ENCODE measurements around the gene RNF41.

RNF41 gene

DNA sequence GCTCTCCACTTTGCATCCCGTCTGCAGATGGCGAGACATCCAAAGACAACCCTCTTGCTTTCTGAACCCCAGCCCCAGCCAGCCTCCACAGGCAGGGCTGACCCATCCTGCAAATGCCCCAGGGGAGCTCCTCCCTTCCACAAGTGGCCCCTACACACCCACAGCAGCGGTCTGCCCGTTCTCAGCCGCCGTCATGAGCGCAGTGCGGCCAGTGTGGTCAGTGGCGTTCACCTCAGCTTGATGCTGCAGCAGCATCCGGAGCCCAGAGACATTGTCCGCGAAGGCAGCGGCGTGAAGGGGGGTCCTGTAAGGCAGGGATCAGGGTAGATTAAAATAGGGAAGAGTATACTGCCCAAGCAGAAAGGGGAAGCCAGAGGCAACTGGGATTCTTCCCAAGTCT lies 22.8 kb upstream of the RNF41 start:
- no peaks in the 10 kb centered on the region for H3K9me2 ChIP-seq (replicated peaks; ENCODE audit: insufficient read depth, low read length)
- TF ChIP-seq EZH2phosphoT487 (IDR thresholded peaks at IDR 0.05; ENCODE audit: low read length) (no peak), EZH2 (optimal IDR thresholded peaks at IDR 0.05; ENCODE audit: low read depth, low read length) (no peak)
- TF ChIP-seq, protein P1, sequence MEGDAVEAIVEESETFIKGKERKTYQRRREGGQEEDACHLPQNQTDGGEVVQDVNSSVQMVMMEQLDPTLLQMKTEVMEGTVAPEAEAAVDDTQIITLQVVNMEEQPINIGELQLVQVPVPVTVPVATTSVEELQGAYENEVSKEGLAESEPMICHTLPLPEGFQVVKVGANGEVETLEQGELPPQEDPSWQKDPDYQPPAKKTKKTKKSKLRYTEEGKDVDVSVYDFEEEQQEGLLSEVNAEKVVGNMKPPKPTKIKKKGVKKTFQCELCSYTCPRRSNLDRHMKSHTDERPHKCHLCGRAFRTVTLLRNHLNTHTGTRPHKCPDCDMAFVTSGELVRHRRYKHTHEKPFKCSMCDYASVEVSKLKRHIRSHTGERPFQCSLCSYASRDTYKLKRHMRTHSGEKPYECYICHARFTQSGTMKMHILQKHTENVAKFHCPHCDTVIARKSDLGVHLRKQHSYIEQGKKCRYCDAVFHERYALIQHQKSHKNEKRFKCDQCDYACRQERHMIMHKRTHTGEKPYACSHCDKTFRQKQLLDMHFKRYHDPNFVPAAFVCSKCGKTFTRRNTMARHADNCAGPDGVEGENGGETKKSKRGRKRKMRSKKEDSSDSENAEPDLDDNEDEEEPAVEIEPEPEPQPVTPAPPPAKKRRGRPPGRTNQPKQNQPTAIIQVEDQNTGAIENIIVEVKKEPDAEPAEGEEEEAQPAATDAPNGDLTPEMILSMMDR (IDR thresholded peaks at IDR 0.05; ENCODE audit: low read length): no peak
- H3K36me3 ChIP-seq (replicated peaks; ENCODE audit: insufficient read depth, low read length): no peaks in the 10 kb centered on the region
- H3K9ac ChIP-seq (ENCODE audit: low read length): no peak overlapping the region
- H3K79me2 ChIP-seq (ENCODE audit: low read length): no peaks in the 10 kb centered on the region
- H3K4me2 ChIP-seq (ENCODE audit: low read depth, low read length): no peak overlapping the region
- no peaks in the 10 kb centered on the region for H3K9me3 ChIP-seq (replicated peaks; ENCODE audit: insufficient read depth, low read length)
- no peaks in the 10 kb centered on the region for H3F3A ChIP-seq (ENCODE audit: insufficient read depth, low read length)
- H3K27ac ChIP-seq (ENCODE audit: low read length): no peak overlapping the region
- H2AFZ ChIP-seq (ENCODE audit: low read length): no peak overlapping the region
- H3K4me1 ChIP-seq (ENCODE audit: low read length): no peaks in the 10 kb centered on the region
- DNase-seq: no peak
- H3K27me3 ChIP-seq (replicated peaks; ENCODE audit: insufficient read depth, low read length): no peaks in the 10 kb centered on the region
- no peaks in the 10 kb centered on the region for H4K20me1 ChIP-seq (ENCODE audit: insufficient read depth, low read length)
- H3K4me3 ChIP-seq (ENCODE audit: low read length): no peak overlapping the region

DNA sequence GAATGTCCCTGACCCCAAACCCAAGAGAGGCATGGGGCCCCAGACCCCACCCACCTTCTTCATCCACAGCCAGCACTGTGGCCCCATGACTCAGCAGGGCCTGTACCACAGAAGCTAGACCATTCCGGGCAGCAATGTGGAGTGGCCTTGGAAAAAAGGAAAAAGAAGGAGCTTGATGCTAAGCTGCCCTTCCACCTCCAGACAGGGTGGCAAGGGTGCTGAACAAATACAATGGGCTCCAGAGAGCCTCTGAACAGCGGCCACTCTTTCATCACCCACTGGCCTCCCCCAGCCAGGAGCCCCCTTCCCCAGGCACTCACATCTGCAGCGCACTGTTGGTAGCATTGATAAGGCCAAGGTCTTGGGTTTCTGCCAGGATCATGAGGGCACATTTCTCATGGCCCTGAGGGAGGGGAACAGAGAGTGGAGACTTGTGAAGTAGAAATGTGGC lies 22.0 kb upstream of the RNF41 start:
- Histone ChIP-seq H4K20me1 (ENCODE audit: insufficient read depth, low read length) (no peaks in the 10 kb centered on the region), H3K36me3 (replicated peaks; ENCODE audit: insufficient read depth, low read length) (no peaks in the 10 kb centered on the region), H3K4me1 (ENCODE audit: low read length) (no peaks in the 10 kb centered on the region), H3F3A (ENCODE audit: insufficient read depth, low read length) (no peaks in the 10 kb centered on the region), H2AFZ (ENCODE audit: low read length) (no peak overlapping the region), H3K4me3 (ENCODE audit: low read length) (no peak overlapping the region), H3K9ac (ENCODE audit: low read length) (no peak overlapping the region), H3K9me3 (replicated peaks; ENCODE audit: insufficient read depth, low read length) (no peaks in the 10 kb centered on the region), H3K79me2 (ENCODE audit: low read length) (no peaks in the 10 kb centered on the region), H3K27ac (ENCODE audit: low read length) (no peak overlapping the region), H3K9me2 (replicated peaks; ENCODE audit: insufficient read depth, low read length) (no peaks in the 10 kb centered on the region), H3K27me3 (replicated peaks; ENCODE audit: insufficient read depth, low read length) (no peaks in the 10 kb centered on the region), H3K4me2 (ENCODE audit: low read depth, low read length) (no peak overlapping the region)
- TF ChIP-seq EZH2 (optimal IDR thresholded peaks at IDR 0.05; ENCODE audit: low read depth, low read length): no peak
- no peak for TF ChIP-seq EZH2phosphoT487 (IDR thresholded peaks at IDR 0.05; ENCODE audit: low read length)
- TF ChIP-seq, protein P1 (IDR thresholded peaks at IDR 0.05; ENCODE audit: low read length): no peak
- DNase-seq: no peak

DNA sequence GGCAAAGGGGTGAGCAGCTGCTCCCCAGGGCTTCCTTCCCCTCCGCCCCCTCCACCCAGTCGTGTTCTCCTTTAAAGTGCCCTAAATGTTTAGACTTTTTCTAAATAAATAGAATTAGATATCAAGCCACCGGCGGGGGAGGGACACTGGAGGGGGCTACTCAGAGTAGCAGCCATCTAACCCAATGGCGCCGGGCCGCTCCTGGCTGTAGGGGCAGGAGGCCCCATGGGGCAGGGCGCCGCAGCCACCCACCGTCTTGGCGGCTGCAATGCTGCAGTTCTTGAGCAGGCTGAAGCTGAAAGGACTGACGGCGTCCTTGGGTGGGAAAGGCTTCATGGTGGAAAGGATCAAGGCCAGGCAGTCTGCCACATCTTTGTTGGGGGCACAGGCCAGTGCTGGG lies 21.3 kb upstream of the RNF41 start:
- no peaks in the 10 kb centered on the region for H3K9me3 ChIP-seq (replicated peaks; ENCODE audit: insufficient read depth, low read length)
- TF ChIP-seq, protein P1 (IDR thresholded peaks at IDR 0.05; ENCODE audit: low read length): no peak
- TF ChIP-seq EZH2 (optimal IDR thresholded peaks at IDR 0.05; ENCODE audit: low read depth, low read length) (no peak), EZH2phosphoT487 (IDR thresholded peaks at IDR 0.05; ENCODE audit: low read length) (no peak)
- no peak overlapping the region for H3K9ac ChIP-seq (ENCODE audit: low read length)
- H3K79me2 ChIP-seq (ENCODE audit: low read length): no peaks in the 10 kb centered on the region
- no peak overlapping the region for H2AFZ ChIP-seq (ENCODE audit: low read length)
- DNase-seq: no peak
- no peak overlapping the region for H3K4me3 ChIP-seq (ENCODE audit: low read length)
- H3K4me1 ChIP-seq (ENCODE audit: low read length): no peaks in the 10 kb centered on the region
- H4K20me1 ChIP-seq (ENCODE audit: insufficient read depth, low read length): no peaks in the 10 kb centered on the region
- H3K9me2 ChIP-seq (replicated peaks; ENCODE audit: insufficient read depth, low read length): no peaks in the 10 kb centered on the region
- H3K4me2 ChIP-seq (ENCODE audit: low read depth, low read length): no peak overlapping the region
- no peak overlapping the region for H3K27ac ChIP-seq (ENCODE audit: low read length)
- no peaks in the 10 kb centered on the region for H3F3A ChIP-seq (ENCODE audit: insufficient read depth, low read length)
- H3K27me3 ChIP-seq (replicated peaks; ENCODE audit: insufficient read depth, low read length): no peaks in the 10 kb centered on the region
- H3K36me3 ChIP-seq (replicated peaks; ENCODE audit: insufficient read depth, low read length): no peaks in the 10 kb centered on the region
